H1 (cell line): ENCODE measurements around the gene GGA2. TPM values are rescaled to one million over a fixed set of nuclear protein-coding genes. Genes with fewer than 3 reads are reported as not detected.

Source experiments
- CTCF ChIA-PET: fragments of 300-600 bp; sonication (Branson Sonifier 250); formaldehyde crosslinking; loops from one replicate; lab custom pipeline; 2021; ENCODE audit not compliant: partially characterized antibody; lab: Charles Lee
- POLR2A ChIA-PET: fragments of 300-600 bp; sonication (Branson Sonifier 250); formaldehyde crosslinking; loops from one replicate; lab custom pipeline; 2021; ENCODE audit warnings: inconsistent platforms; ENCODE audit not compliant: partially characterized antibody; lab: Charles Lee
- DNase-seq, 2 experiments: peaks; one replicate each; pipeline versions ENCODE4 v3.0.0 to v3.0.0-alpha.2; 2010 to 2022; ENCODE audit warnings: low spot score in 2 of 2, low read depth in 1 of 2, mixed read lengths in 1 of 2
- FAIRE-seq: peaks from 2 replicates; lab custom pipeline; 2011; peaks lifted over from hg19 to GRCh38; lab: Jason Lieb, UNC
- H2AFZ ChIP-seq: 2 replicates; pipeline ENCODE4 v1.8.1; 2012; ENCODE audit warnings: low read length, inconsistent platforms
- H2AK5ac ChIP-seq: 2 replicates; pipeline ENCODE4 v1.6.1; 2013; ENCODE audit warnings: low read depth, low read length
- H2BK120ac ChIP-seq: replicated peaks from 2 replicates; pipeline ENCODE3; 2013; ENCODE audit warnings: low read depth, low read length, inconsistent platforms
- H2BK12ac ChIP-seq: 2 replicates; pipeline ENCODE4 v1.6.1; 2013; ENCODE audit warnings: low read depth, low read length
- H2BK15ac ChIP-seq: 2 replicates; pipeline ENCODE4 v1.6.1; 2013; ENCODE audit warnings: low read length
- H2BK20ac ChIP-seq: 2 replicates; pipeline ENCODE4 v1.6.1; 2013; ENCODE audit warnings: low read length
- H2BK5ac ChIP-seq: 2 replicates; pipeline ENCODE4 v1.6.1; 2013; ENCODE audit warnings: low read depth, low read length
- H3K14ac ChIP-seq: 2 replicates; pipeline ENCODE4 v1.6.1; 2013; ENCODE audit warnings: inconsistent platforms; ENCODE audit not compliant: insufficient read length
- H3K18ac ChIP-seq: 2 replicates; pipeline ENCODE4 v1.6.1; 2013; ENCODE audit warnings: low read length; ENCODE audit errors: extremely low read depth
- H3K23ac ChIP-seq: 2 replicates; pipeline ENCODE4 v1.6.1; 2013; ENCODE audit warnings: inconsistent platforms; ENCODE audit not compliant: insufficient read length
- H3K23me2 ChIP-seq: 2 replicates; pipeline ENCODE4 v1.6.1; 2013; ENCODE audit warnings: low read depth, low read length
- H3K27ac ChIP-seq: 2 replicates; pipeline ENCODE4 v1.6.1; 2011; ENCODE audit warnings: low read depth, low read length, inconsistent platforms
- H3K27me3 ChIP-seq, 4 experiments: replicated peaks in 1 of 4; 1 replicate in 1 of 4; 2 replicates in 3 of 4; pipeline versions ENCODE4 v1.6.1 to v1.8.1; 2011 to 2013; ENCODE audit warnings: low read length in 3 of 4, mild to moderate bottlenecking in 3 of 4, inconsistent platforms in 2 of 4, mixed read lengths in 2 of 4, moderate library complexity in 1 of 4; ENCODE audit not compliant: control insufficient read depth in 3 of 4, insufficient read depth in 3 of 4; ENCODE audit errors: extremely low read depth in 1 of 4
- H3K36me3 ChIP-seq, 4 experiments: 2 replicates each; pipeline versions ENCODE4 v1.6.1 to v1.8.1; 2011 to 2013; ENCODE audit warnings: mild to moderate bottlenecking in 4 of 4, low read length in 3 of 4, moderate library complexity in 2 of 4, control low read depth in 1 of 4, inconsistent platforms in 1 of 4; ENCODE audit not compliant: insufficient read depth in 4 of 4, control insufficient read depth in 2 of 4
- H3K4ac ChIP-seq: replicated peaks from 2 replicates; pipeline ENCODE3; 2013; ENCODE audit warnings: low read length, low read depth, mixed read lengths, inconsistent platforms; ENCODE audit not compliant: insufficient read length
- H3K4me1 ChIP-seq, 4 experiments: replicated peaks in 1 of 4; 1 replicate in 1 of 4; 2 replicates in 3 of 4; pipeline versions ENCODE4 v1.6.1 to v1.8.1; 2011 to 2013; ENCODE audit warnings: low read length in 3 of 4, inconsistent platforms in 2 of 4, mixed read lengths in 1 of 4; ENCODE audit not compliant: insufficient read depth in 4 of 4, control insufficient read depth in 3 of 4
- H3K4me2 ChIP-seq, 2 experiments: 2 replicates each; pipeline versions ENCODE4 v1.6.1 to v1.8.1; 2011 to 2013; ENCODE audit warnings: low read depth in 2 of 2, low read length in 2 of 2, control low read depth in 1 of 2, inconsistent platforms in 1 of 2, mild to moderate bottlenecking in 1 of 2; ENCODE audit not compliant: insufficient read depth in 1 of 2
- H3K4me3 ChIP-seq, 4 experiments: fragments of 200-600, 300-600 bp in 1 of 4; sonication (generic), shearing (Covaris generic), sonication (Bioruptor Twin) in 1 of 4; 2 replicates each; pipeline versions ENCODE4 v1.5.1 to v1.8.1; 2011 to 2016; ENCODE audit warnings: low read length in 4 of 4, low read depth in 3 of 4, control low read depth in 2 of 4, inconsistent platforms in 2 of 4, mild to moderate bottlenecking in 2 of 4, mixed read lengths in 1 of 4, moderate library complexity in 1 of 4; ENCODE audit not compliant: insufficient read depth in 2 of 4; ENCODE audit errors: extremely low read depth in 1 of 4
- H3K56ac ChIP-seq: replicated peaks from 2 replicates; pipeline ENCODE3; 2013; ENCODE audit warnings: low read depth, mild to moderate bottlenecking, mixed read lengths, low read length, inconsistent platforms; ENCODE audit not compliant: insufficient read length
- H3K79me1 ChIP-seq: 2 replicates; pipeline ENCODE4 v1.6.1; 2013; ENCODE audit warnings: low read depth, low read length, control low read depth
- H3K79me2 ChIP-seq, 2 experiments: 2 replicates each; pipeline versions ENCODE4 v1.6.1 to v1.8.1; 2012 to 2013; ENCODE audit warnings: low read length in 2 of 2, mild to moderate bottlenecking in 2 of 2, inconsistent platforms in 1 of 2; ENCODE audit not compliant: insufficient read depth in 2 of 2, control insufficient read depth in 1 of 2
- H3K9ac ChIP-seq, 4 experiments: replicated peaks in 1 of 4; 1 replicate in 1 of 4; 2 replicates in 3 of 4; pipeline versions ENCODE4 v1.6.1 to v1.8.1; 2011 to 2013; ENCODE audit warnings: low read depth in 3 of 4, low read length in 3 of 4, control low read depth in 2 of 4, mild to moderate bottlenecking in 2 of 4, moderate library complexity in 2 of 4, inconsistent platforms in 1 of 4; ENCODE audit errors: extremely low read depth in 1 of 4
- H3K9me3 ChIP-seq, 2 experiments: 2 replicates each; pipeline versions ENCODE4 v1.6.1 to v1.8.1; 2012 to 2013; ENCODE audit warnings: mild to moderate bottlenecking in 2 of 2, moderate library complexity in 2 of 2, control low read depth in 1 of 2, inconsistent platforms in 1 of 2, low read depth in 1 of 2, low read length in 1 of 2, mixed read lengths in 1 of 2; ENCODE audit not compliant: insufficient read depth in 2 of 2
- H4K20me1 ChIP-seq, 2 experiments: replicated peaks in 1 of 2; 2 replicates each; pipeline versions ENCODE3 to v1.8.1; 2011 to 2013; ENCODE audit warnings: inconsistent platforms in 2 of 2, low read length in 2 of 2, mild to moderate bottlenecking in 1 of 2; ENCODE audit not compliant: insufficient read depth in 2 of 2, control insufficient read depth in 1 of 2
- H4K5ac ChIP-seq: 2 replicates; pipeline ENCODE4 v1.6.1; 2013; ENCODE audit warnings: low read length, low read depth, mixed read lengths, inconsistent platforms; ENCODE audit not compliant: insufficient read length
- H4K8ac ChIP-seq: 2 replicates; pipeline ENCODE4 v1.8.0; 2013; ENCODE audit warnings: mild to moderate bottlenecking, moderate library complexity, low read length, inconsistent platforms; ENCODE audit not compliant: insufficient read depth; ENCODE audit errors: extremely low read depth
- H4K91ac ChIP-seq: replicated peaks from 2 replicates; pipeline ENCODE3; 2013; ENCODE audit warnings: low read length, mixed read lengths, inconsistent platforms; ENCODE audit not compliant: insufficient read length
- WGBS, 2 experiments: shearing (Covaris generic) in 1 of 2; methylation state at CpG; one replicate each; pipeline versions ENCODE4 v1.1.6 to v1.1.7; 2013 to 2015; ENCODE audit warnings: low lambda C conversion rate in 2 of 2, mixed read lengths in 2 of 2, inconsistent platforms in 1 of 2, low coverage in 1 of 2, missing lambda C conversion rate in 1 of 2; ENCODE audit not compliant: insufficient replicate concordance in 2 of 2, insufficient coverage in 1 of 2, insufficient read length in 1 of 2; ENCODE audit errors: extremely low coverage in 1 of 2, missing lambda C conversion rate in 1 of 2; 5-methylcytosine and 5-hydroxymethylcytosine counted together
- polyA plus RNA-seq, 7 experiments: library from polyadenylated mRNA; depleted of rRNA in 3 of 7; stranded (reverse) in 5 of 7; unstranded in 2 of 7; fragments of >200 nt in 5 of 7; fragments of 200-250 nt in 2 of 7; gene quantifications; 1 replicate in 5 of 7; 2 replicates in 1 of 7; 4 replicates in 1 of 7; pipeline versions ENCODE4 v1.2.1 to v1.2.3, GENCODE V29; 2011 to 2013; ENCODE audit warnings: missing spikeins in 2 of 7, mixed read lengths in 2 of 7
- total RNA-seq: library from RNA; stranded (reverse); fragmentation: NEBNext Ultra II Directional; extraction: Animal tissue kit (Norgen Biotek cat#: 25700); gene quantifications from 2 replicates; pipeline ENCODE4 v1.2.1, GENCODE V29; 2021

The GGA2 gene
- total and polyA plus RNA-seq, 2 of the 8 experiments (the other 6 are each of a cell fraction or from before 2014, with no cell fraction given), result 65.8 to 114 TPM

GRCh38 chr16:23518435-23518891, 8.2 kb upstream of the GGA2 start:
- Histone ChIP-seq H3K4ac (no peak overlapping the region), H3K56ac (no peak overlapping the region), H3K4me1 (no peaks in the 10 kb centered on the region), H2BK5ac (no peak overlapping the region), H3K4me2 (no peak overlapping the region), H2AFZ (no peak overlapping the region), H3K79me2 (no peaks in the 10 kb centered on the region), H2BK15ac (no peak overlapping the region), H4K5ac (no peak overlapping the region), H3K4me3 (no peak overlapping the region), H2BK12ac (no peak overlapping the region), H4K20me1 (peaks cover 0 to 1% of the 10 kb centered on the region in 2 experiments), H3K9ac (no peak overlapping the region), H3K27me3 (no peaks in the 10 kb centered on the region; a peak in 1 of 7 replicates), H3K23me2 (no peaks in the 10 kb centered on the region), H3K27ac (no peak overlapping the region), H2BK20ac (no peak overlapping the region), H3K18ac (no peak overlapping the region), H4K8ac (no peak overlapping the region), H2BK120ac (no peak overlapping the region), H4K91ac (no peak overlapping the region), H3K36me3 (peaks cover 9 to 33% (median 25%) of the 10 kb centered on the region in 4 experiments), H2AK5ac (no peak overlapping the region), H3K14ac (no peak overlapping the region), H3K23ac (no peak overlapping the region), H3K79me1 (no peaks in the 10 kb centered on the region), H3K9me3 (no peaks in the 10 kb centered on the region)
- ChIA-PET POLR2A (interaction anchor here (0.9 to 3.3 kb wide), 2 partner anchors 14 to 18 kb away, joined by 3 to 7 read pairs; no protein-coding TSS in a partner anchor), CTCF (interaction anchor here (0.7 kb wide), 1 partner anchor 11 kb away, joined by 3 read pairs; no protein-coding TSS in a partner anchor)
- DNase-seq, result no peak
- 91% methylated on average over 3 of the region's 3 CpGs; no CpG with 5 or more reads in 1 of the 2 experiments for WGBS, 2 experiments
- no peak for FAIRE-seq
